B cell (primary cell): ENCODE data around the gene BFSP1. TPM values are rescaled to one million over a fixed set of nuclear protein-coding genes. Genes with fewer than 3 reads are reported as not detected.

ENCODE experiments used
- ATAC-seq: fragments of 200-7000 bp; cut with Tn5 transposase; one replicate; pipeline ENCODE4 v1.10.0; 2021; ENCODE audit warnings: low read depth, mild to moderate bottlenecking, moderate number of reproducible peaks, moderate library complexity
- CTCF ChIA-PET: fragments of 350-600 bp; sonication (Branson Sonifier 250); formaldehyde crosslinking; loops from one replicate; lab custom pipeline; 2021; ENCODE audit warnings: antibody characterized with exemption, inconsistent platforms; lab: Charles Lee
- POLR2A ChIA-PET: fragments of 350-600 bp; sonication (Branson Sonifier 250); formaldehyde crosslinking; loops from one replicate; lab custom pipeline; 2021; ENCODE audit warnings: antibody characterized with exemption; lab: Charles Lee
- DNase-seq: peaks from one replicate; pipeline ENCODE4 v3.0.0; 2013
- H2AFZ ChIP-seq: 2 replicates; pipeline ENCODE4 v1.6.1; 2012; ENCODE audit warnings: mild to moderate bottlenecking, low read depth, low read length; ENCODE audit not compliant: insufficient read depth, poor library complexity, severe bottlenecking
- H3K27ac ChIP-seq, 2 donors: 1 replicate in 1 of 2; 2 replicates in 1 of 2; pipeline ENCODE4 v1.5.1; 2012 to 2013; ENCODE audit warnings: low read length in 2 of 2, mild to moderate bottlenecking in 2 of 2, moderate library complexity in 1 of 2
- H3K27me3 ChIP-seq, 4 experiments: fragments of 200-600 bp in 1 of 4; sonication (generic) in 1 of 4; replicated peaks in 1 of 4; 1 replicate in 2 of 4; 2 replicates in 2 of 4; pipeline versions ENCODE4 v1.6.1 to v1.7.0; 2013 to 2016; ENCODE audit warnings: low read length in 3 of 4, mild to moderate bottlenecking in 2 of 4, mixed read lengths in 1 of 4, moderate library complexity in 1 of 4; ENCODE audit not compliant: insufficient read depth in 4 of 4, control insufficient read depth in 3 of 4; ENCODE audit errors: control extremely low read depth in 1 of 4
- H3K36me3 ChIP-seq, 2 experiments: replicated peaks in 1 of 2; 1 replicate in 1 of 2; 2 replicates in 1 of 2; pipeline versions ENCODE4 v1.6.1 to v1.7.1; 2013; ENCODE audit warnings: low read length in 1 of 2; ENCODE audit not compliant: insufficient read depth in 2 of 2, control insufficient read depth in 1 of 2; ENCODE audit errors: control extremely low read depth in 1 of 2, extremely low read depth in 1 of 2
- H3K4me1 ChIP-seq, 2 donors: fragments of 200-600 bp in 1 of 2; sonication (generic) in 1 of 2; 1 replicate in 1 of 2; 2 replicates in 1 of 2; pipeline versions ENCODE4 v1.5.1 to v1.6.1; 2013 to 2017; ENCODE audit warnings: low read length in 2 of 2; ENCODE audit not compliant: control insufficient read depth in 2 of 2, insufficient read depth in 2 of 2
- H3K4me2 ChIP-seq: replicated peaks from 2 replicates; pipeline ENCODE3; 2012; ENCODE audit warnings: mild to moderate bottlenecking, low read depth, low read length; ENCODE audit not compliant: poor library complexity, severe bottlenecking
- H3K4me3 ChIP-seq, 5 experiments: fragments of 200-600 bp in 1 of 5; sonication (generic) in 1 of 5; 1 replicate in 3 of 5; 2 replicates in 2 of 5; pipeline versions ENCODE4 v1.5.1 to v1.7.0; 2011 to 2016; ENCODE audit warnings: low read length in 4 of 5, mild to moderate bottlenecking in 4 of 5, low read depth in 2 of 5, control low read depth in 1 of 5, moderate library complexity in 1 of 5; ENCODE audit not compliant: insufficient read depth in 1 of 5; ENCODE audit errors: control extremely low read depth in 1 of 5, extremely low read depth in 1 of 5
- H3K79me2 ChIP-seq: fragments of 200-600 bp; sonication (generic); one replicate; pipeline ENCODE4 v1.6.0; 2016; ENCODE audit warnings: low read length; ENCODE audit not compliant: control insufficient read depth, insufficient read depth
- H3K9ac ChIP-seq: fragments of 200-600 bp; sonication (generic); 2 replicates; pipeline ENCODE4 v1.6.1; 2017; ENCODE audit warnings: mild to moderate bottlenecking, low read length, moderate library complexity
- H3K9me3 ChIP-seq, 3 donors: one replicate each; pipeline versions ENCODE4 v1.6.1 to v1.7.1; 2013; ENCODE audit warnings: low read length in 2 of 3; ENCODE audit not compliant: control insufficient read depth in 2 of 3, insufficient read depth in 1 of 3; ENCODE audit errors: control extremely low read depth in 1 of 3
- H4K20me1 ChIP-seq: 2 replicates; pipeline ENCODE4 v1.6.0; 2012; ENCODE audit warnings: mild to moderate bottlenecking, low read length; ENCODE audit not compliant: insufficient read depth, control insufficient read depth, poor library complexity, severe bottlenecking
- H3K27ac Mint-ChIP-seq: one replicate; pipeline ENCODE4 v1.8.0; 2021; ENCODE audit warnings: mixed read lengths
- H3K27me3 Mint-ChIP-seq: one replicate; pipeline ENCODE4 v1.8.0; 2021; ENCODE audit warnings: mixed read lengths
- H3K4me1 Mint-ChIP-seq: one replicate; pipeline ENCODE4 v1.8.0; 2021; ENCODE audit warnings: mixed read lengths
- H3K4me3 Mint-ChIP-seq: one replicate; pipeline ENCODE4 v1.8.0; 2021; ENCODE audit warnings: mixed read lengths
- H3K9me3 Mint-ChIP-seq: one replicate; pipeline ENCODE4 v1.8.0; 2022; ENCODE audit warnings: mixed read lengths; ENCODE audit not compliant: insufficient read depth
- EZH2 ChIP-seq: IDR thresholded peaks from 2 replicates; pipeline ENCODE4 v1.6.1; 2012; ENCODE audit warnings: borderline replicate concordance, low read depth, mild to moderate bottlenecking, moderate library complexity, low read length; ENCODE audit not compliant: insufficient read depth, poor library complexity, severe bottlenecking
- WGBS: methylation state at CpG from one replicate; pipeline ENCODE4 v1.1.5; 2013; ENCODE audit warnings: missing lambda C conversion rate; ENCODE audit not compliant: insufficient coverage; 5-methylcytosine and 5-hydroxymethylcytosine counted together
- intact Hi-C: fragments of 100-400 bp; cut with micrococcal nuclease; formaldehyde crosslinking; loops from one replicate; pipeline ENCODE4 v1.10.0; 2022
- polyA plus RNA-seq: library from polyadenylated mRNA; depleted of rRNA; stranded (reverse); fragments of >200 nt; gene quantifications from 2 replicates; pipeline ENCODE4 v1.2.3, GENCODE V29; 2012
- total RNA-seq, 2 donors: library from RNA; stranded (reverse); fragments of 120-200 nt in 1 of 2; gene quantifications; 1 replicate in 1 of 2; 2 replicates in 1 of 2; pipeline versions ENCODE4 v1.2.3 to v1.2.4, GENCODE V29; 2013 to 2022
- TF ChIP-seq, protein P1 (sequence below): fragments of 200-600 bp; IDR thresholded peaks from one replicate; pipeline ENCODE4 v1.8.0; 2022; ENCODE audit warnings: antibody characterized with exemption, mild to moderate bottlenecking

BFSP1 gene
- total and polyA plus RNA-seq, 2 donors (not counting 1 experiment from before 2014, with no cell fraction given), result not detected

DNA sequence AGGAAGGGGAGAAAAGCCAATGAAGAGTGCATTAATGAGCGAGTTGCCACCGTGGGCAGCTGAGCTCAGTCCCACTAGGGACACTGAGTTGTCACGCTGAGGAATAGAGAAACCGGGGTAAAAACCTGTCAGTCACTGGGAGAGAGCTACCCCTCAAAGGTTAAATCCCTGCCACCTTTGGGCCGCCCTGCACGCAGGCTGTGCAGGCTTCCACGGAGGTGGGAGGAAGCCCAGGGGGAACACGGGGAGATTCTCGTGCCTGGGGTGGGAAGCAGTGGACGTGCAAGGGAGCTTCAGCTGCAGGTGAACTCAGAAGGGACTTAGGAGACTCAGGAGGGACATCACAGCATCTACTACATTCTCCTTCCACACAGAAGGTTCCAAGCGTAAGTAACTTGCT lies 50.5 kb downstream of the BFSP1 start:
- Histone ChIP-seq H3K27me3 (no peaks in the 10 kb centered on the region), H4K20me1 (no peaks in the 10 kb centered on the region), H3K79me2 (no peaks in the 10 kb centered on the region), H3K36me3 (no peaks in the 10 kb centered on the region), H3K27ac (no peak overlapping the region), H3K4me2 (no peak overlapping the region), H3K4me3 (no peak overlapping the region), H2AFZ (no peak overlapping the region), H3K4me1 (no peaks in the 10 kb centered on the region), H3K9ac (no peak overlapping the region), H3K9me3 (no peaks in the 10 kb centered on the region)
- intact Hi-C loops, result no loop called here
- H3K27ac Mint-ChIP-seq, result no peak overlapping the region
- POLR2A ChIA-PET, result no interaction called here
- ATAC-seq, result no peak
- H3K4me1 Mint-ChIP-seq, result no peaks in the 10 kb centered on the region
- TF ChIP-seq, protein P1, sequence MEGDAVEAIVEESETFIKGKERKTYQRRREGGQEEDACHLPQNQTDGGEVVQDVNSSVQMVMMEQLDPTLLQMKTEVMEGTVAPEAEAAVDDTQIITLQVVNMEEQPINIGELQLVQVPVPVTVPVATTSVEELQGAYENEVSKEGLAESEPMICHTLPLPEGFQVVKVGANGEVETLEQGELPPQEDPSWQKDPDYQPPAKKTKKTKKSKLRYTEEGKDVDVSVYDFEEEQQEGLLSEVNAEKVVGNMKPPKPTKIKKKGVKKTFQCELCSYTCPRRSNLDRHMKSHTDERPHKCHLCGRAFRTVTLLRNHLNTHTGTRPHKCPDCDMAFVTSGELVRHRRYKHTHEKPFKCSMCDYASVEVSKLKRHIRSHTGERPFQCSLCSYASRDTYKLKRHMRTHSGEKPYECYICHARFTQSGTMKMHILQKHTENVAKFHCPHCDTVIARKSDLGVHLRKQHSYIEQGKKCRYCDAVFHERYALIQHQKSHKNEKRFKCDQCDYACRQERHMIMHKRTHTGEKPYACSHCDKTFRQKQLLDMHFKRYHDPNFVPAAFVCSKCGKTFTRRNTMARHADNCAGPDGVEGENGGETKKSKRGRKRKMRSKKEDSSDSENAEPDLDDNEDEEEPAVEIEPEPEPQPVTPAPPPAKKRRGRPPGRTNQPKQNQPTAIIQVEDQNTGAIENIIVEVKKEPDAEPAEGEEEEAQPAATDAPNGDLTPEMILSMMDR, result no peak
- TF ChIP-seq EZH2, result no peak
- DNase-seq, result no peak
- H3K9me3 Mint-ChIP-seq, result no peaks in the 10 kb centered on the region
- peaks cover 12% of the 10 kb centered on the region for H3K27me3 Mint-ChIP-seq
- 90% methylated on average over 10 of the region's 11 CpGs for WGBS
- CTCF ChIA-PET, result no interaction called here
- H3K4me3 Mint-ChIP-seq, result no peak overlapping the region

DNA sequence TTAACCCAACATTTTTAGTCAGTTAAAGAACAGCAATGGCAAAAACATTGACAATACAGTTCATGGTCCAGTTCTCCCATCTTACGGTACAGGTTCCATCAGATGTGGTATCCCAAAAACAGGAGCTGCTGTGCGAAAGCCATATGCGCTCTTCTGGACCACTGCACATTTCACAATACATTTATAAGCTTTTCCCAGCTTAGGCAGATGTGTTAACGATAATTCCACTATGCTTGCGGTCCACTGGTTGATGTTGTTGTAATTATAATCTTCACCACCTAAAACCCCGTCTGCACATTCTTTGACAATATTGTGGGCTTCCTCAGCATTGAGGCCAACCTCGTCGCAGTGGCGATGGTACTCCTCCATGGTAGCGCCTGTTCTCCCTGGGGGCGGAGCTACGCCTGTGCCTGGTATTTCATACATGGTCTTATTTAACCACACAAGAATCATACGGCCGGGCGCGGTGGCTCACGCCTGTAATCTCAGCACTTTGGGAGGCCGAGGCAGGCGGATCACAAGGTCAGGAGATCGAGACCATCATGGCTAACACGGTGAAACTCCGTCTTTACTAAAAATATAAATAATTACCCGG lies 52.0 kb downstream of the BFSP1 start:
- CTCF ChIA-PET, result no interaction called here
- Histone ChIP-seq H3K27me3 (no peaks in the 10 kb centered on the region), H4K20me1 (no peaks in the 10 kb centered on the region), H3K27ac (no peak overlapping the region), H3K36me3 (no peaks in the 10 kb centered on the region), H3K79me2 (no peaks in the 10 kb centered on the region), H3K4me1 (no peaks in the 10 kb centered on the region), H2AFZ (no peak overlapping the region), H3K4me3 (no peak overlapping the region), H3K9me3 (no peaks in the 10 kb centered on the region), H3K4me2 (no peak overlapping the region), H3K9ac (no peak overlapping the region)
- DNase-seq, result no peak
- WGBS, result 87% methylated on average over 14 of the region's 23 CpGs
- TF ChIP-seq EZH2, result no peak
- TF ChIP-seq, protein P1, result no peak
- H3K27ac Mint-ChIP-seq, result no peak overlapping the region
- POLR2A ChIA-PET, result no interaction called here
- no peaks in the 10 kb centered on the region for H3K4me1 Mint-ChIP-seq
- H3K9me3 Mint-ChIP-seq, result no peaks in the 10 kb centered on the region
- H3K4me3 Mint-ChIP-seq, result no peak overlapping the region
- H3K27me3 Mint-ChIP-seq, result peaks cover 15% of the 10 kb centered on the region
- intact Hi-C loops, result no loop called here
- no peak for ATAC-seq
